ENCODE measurements around the gene RRP8.

Gene RRP8

DNA sequence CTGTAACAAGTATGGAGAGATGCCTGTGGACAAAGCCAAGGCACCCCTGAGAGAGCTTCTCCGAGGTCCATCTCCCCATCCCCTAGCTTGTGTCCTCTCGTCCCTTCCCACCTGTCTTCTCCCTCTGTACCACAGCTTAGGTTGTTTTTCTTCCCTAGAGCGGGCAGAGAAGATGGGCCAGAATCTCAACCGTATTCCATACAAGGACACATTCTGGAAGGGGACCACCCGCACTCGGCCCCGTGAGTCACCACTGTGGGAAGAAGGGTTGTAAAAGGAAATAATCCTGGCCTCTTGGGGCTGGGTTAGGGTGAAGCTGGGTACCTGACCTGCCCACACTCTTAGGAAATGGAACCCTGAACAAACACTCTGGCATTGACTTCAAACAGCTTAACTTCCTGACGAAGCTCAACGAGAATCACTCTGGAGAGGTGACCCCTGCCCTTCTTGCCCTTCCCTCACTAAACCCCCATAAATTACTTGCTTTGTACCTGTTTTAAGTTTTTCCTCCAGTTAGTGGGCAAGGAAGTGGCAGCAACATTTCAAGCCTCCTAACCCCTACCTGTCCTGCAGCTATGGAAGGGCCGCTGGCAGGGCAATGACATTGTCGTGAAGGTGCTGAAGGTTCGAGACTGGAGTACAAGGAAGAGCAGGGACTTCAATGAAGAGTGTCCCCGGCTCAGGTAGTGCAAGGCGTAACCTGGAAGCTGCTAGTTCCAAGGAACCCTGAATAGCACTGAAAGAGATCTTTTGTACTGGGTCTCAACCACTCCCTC is 5.5 kb upstream of the RRP8 start:
- DNase-seq (ENCODE audit: low read depth), result peak; percentile 31
- no peak overlapping the region for H3K4me3 ChIP-seq (ENCODE audit: control insufficient read depth, low read depth, low read length)
- TF ChIP-seq, protein P1, sequence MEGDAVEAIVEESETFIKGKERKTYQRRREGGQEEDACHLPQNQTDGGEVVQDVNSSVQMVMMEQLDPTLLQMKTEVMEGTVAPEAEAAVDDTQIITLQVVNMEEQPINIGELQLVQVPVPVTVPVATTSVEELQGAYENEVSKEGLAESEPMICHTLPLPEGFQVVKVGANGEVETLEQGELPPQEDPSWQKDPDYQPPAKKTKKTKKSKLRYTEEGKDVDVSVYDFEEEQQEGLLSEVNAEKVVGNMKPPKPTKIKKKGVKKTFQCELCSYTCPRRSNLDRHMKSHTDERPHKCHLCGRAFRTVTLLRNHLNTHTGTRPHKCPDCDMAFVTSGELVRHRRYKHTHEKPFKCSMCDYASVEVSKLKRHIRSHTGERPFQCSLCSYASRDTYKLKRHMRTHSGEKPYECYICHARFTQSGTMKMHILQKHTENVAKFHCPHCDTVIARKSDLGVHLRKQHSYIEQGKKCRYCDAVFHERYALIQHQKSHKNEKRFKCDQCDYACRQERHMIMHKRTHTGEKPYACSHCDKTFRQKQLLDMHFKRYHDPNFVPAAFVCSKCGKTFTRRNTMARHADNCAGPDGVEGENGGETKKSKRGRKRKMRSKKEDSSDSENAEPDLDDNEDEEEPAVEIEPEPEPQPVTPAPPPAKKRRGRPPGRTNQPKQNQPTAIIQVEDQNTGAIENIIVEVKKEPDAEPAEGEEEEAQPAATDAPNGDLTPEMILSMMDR (conservative IDR thresholded peaks at IDR 0.05; ENCODE audit: control insufficient read depth, insufficient read depth, low read depth, low read length), result no peak

DNA sequence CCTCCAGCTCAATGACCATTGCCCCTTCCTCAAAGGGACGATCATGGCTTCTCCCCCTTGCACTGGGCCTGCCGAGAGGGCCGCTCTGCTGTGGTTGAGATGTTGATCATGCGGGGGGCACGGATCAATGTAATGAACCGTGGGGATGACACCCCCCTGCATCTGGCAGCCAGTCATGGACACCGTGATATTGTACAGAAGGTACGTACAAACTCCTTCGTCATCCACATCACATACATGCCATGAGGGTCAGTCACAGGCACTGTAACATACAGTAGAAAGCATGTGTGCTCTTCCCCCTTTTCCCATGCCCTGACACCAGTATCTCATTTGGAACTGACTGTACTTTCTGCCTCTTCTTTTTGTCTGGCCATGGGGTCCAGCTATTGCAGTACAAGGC is 4.6 kb upstream of the RRP8 start:
- TF ChIP-seq, protein P1 (conservative IDR thresholded peaks at IDR 0.05; ENCODE audit: control insufficient read depth, insufficient read depth, low read depth, low read length), result no peak
- no peak for DNase-seq (ENCODE audit: low read depth)

DNA sequence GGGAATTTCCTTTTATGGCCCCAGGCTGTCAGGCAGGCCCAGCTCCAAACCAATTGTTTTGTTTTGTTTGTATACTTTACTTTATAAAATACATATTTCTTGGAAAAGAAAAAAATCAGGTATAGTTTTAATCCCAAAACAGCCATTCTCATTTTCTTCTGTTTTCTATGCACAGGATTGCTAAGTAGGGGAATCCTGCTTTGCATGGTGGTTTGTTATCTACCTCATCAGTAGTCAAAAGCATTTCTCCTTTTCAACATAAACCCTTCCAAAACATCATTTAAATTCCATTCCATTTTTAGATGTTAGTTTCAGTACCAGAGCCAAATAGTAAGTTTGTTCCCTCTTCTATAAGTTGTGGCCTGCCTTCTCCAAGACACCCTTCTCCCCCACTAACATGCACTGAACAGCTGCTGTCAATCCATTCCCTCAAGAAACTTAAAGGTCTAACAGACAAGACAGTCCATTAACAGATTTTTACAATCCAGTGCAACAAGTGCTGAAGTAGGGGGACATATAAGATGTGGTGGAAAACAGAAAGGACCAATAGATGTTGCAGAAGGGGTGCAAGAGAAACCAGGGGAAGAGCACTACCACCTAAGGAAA is 3.9 kb upstream of the RRP8 start:
- TF ChIP-seq, protein P1 (conservative IDR thresholded peaks at IDR 0.05; ENCODE audit: control insufficient read depth, insufficient read depth, low read depth, low read length), result no peak
- no peak overlapping the region for H3K4me3 ChIP-seq (ENCODE audit: control insufficient read depth, low read depth, low read length)
- no peak for DNase-seq (ENCODE audit: low read depth)

More for the DNA sequence above, 4.6 kb upstream of the RRP8 start:
- no peak overlapping the region for H3K4me3 ChIP-seq (ENCODE audit: control insufficient read depth, low read depth, low read length)

DNA sequence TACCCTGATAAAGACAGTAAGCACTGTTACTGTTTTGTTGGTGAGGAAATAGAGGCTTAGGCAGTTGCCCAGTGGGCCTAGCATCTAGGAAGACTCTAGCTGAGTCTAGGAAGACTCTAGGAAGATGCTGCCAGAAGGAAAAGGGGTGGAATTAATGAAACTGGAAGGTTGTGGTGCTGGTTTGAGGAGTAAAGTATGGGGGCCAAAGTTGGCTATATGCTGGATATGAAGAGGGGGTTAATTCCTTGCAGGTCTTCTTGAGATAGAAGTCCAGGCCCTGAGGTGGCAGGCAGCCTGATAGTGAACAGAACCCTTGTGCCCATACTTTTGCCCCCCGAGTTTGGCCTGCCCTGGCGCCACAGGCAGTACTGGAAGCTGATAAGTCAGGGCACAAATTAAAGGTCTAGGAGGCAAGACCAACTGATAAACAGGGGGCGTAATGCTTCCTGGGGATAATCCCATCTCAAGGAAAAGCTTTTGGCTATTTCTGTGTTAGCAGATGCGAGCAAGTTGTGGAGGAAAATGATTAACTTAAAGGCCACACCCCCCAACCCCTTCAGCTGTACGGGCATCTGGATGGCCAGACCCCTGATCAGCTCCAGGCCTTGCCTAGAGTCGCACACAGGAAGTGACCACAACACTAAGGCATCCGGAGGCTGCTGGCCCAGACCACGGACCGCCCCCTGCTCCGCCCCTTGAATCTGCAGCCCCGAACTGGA is 3.2 kb upstream of the RRP8 start:
- peak overlapping the region; percentile 19 for H3K4me3 ChIP-seq (ENCODE audit: control insufficient read depth, low read depth, low read length)
- TF ChIP-seq, protein P1 (conservative IDR thresholded peaks at IDR 0.05; ENCODE audit: control insufficient read depth, insufficient read depth, low read depth, low read length), result no peak
- peak; percentile 92 for DNase-seq (ENCODE audit: low read depth)

DNA sequence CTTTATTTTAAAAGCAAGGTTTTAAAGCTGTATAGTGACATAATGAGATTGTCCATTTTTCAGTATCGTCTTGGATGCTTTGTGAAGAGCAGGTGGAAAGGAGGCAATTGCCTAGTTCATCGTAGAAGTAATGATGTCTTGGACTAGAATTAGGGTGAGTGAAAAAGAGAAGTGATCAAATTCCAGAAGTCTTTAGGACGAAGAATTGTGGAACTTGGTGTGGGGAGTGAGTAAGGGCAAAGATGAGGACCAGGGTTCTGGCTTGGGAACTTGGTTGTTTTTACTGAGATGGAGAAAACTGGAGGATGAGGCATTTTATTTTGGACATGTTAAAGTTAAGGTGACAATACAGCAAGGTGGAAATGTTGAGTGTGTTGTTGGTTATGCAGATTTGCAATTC is 1.4 kb upstream of the RRP8 start:
- DNase-seq (ENCODE audit: low read depth), result no peak
- H3K4me3 ChIP-seq (ENCODE audit: control insufficient read depth, low read depth, low read length), result peak overlapping the region; percentile 99
- TF ChIP-seq, protein P1 (conservative IDR thresholded peaks at IDR 0.05; ENCODE audit: control insufficient read depth, insufficient read depth, low read depth, low read length), result no peak

DNA sequence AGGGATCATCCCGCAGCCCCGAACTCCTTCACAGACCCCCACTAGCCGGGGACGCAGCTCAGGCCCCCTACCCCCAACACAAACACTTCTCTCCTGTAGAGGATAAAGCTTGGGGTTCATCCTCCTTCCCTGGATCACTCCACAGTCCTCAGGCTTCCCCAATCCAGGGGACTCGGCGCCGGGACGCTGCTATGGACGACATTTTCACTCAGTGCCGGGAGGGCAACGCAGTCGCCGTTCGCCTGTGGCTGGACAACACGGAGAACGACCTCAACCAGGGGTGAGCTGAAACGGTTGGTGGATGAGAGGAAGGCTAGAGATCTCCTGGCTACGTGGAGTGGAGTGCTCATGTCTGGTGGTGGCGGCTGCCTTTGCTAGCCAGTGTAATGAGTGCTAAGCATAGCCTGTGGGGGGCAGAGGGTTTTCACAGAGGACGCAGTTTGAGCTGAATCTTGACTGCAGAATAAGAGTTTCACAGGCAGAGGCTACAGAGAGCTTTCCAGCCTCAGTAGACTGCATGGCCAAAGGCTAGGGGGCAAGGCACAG is 738 bp upstream of the RRP8 start:
- DNase-seq (ENCODE audit: low read depth), result peak; percentile 65
- peak overlapping the region; percentile 99 for H3K4me3 ChIP-seq (ENCODE audit: control insufficient read depth, low read depth, low read length)
- TF ChIP-seq, protein P1 (conservative IDR thresholded peaks at IDR 0.05; ENCODE audit: control insufficient read depth, insufficient read depth, low read depth, low read length), result peak; percentile 16
